Measurements from ENCODE around the gene MACROD1. TPM values are rescaled to one million over a fixed set of nuclear protein-coding genes. Genes with fewer than 3 reads are reported as not detected.

The MACROD1 gene
- total and polyA plus RNA-seq, 10 of the 15 experiments (the other 5 are each of a cell fraction or from before 2014, with no cell fraction given): 1.2 to 22.7 (median 11.3) TPM; not detected in 1

DNA sequence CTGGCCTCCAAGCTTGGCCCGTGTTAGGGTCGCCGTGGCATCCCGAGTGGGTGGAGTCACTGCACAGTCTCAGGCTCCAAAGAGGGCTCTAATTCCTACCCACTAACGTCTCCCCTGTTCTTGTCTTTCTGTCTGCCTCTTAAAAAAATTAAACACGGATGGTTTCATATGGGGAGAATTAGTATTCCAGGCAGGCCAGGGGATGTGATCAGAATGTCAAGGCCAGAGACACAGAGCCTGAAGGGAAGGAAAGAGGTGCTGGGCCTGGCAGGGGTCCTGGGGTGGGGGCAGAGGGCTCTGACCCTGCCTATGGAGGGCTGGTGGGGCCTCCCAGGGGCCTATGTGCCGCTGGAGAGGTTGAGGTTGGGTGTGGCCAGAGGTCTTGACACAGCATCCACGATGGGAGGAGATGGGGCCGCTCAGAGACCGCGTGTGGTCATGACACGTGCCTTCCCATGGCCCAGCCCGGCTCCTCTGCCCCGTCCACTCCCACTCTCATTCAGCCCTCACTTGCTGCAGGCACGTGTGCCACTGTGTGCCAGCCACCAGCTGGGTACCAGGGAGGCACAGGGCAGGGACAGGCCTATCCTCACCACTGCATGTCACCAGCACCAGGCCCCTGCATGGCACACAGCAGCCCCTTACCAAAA, 73.7 kb downstream of the MACROD1 start:
- Histone ChIP-seq H3K36me3 (ENCODE audit: control insufficient read depth in 2 of 2, insufficient read depth in 2 of 2, low read length in 1 of 2) (no peaks in the 10 kb centered on the region), H3K9me3 (replicated peaks; ENCODE audit: control insufficient read depth, insufficient read depth, low read length) (no peaks in the 10 kb centered on the region), H3K4me2 (ENCODE audit: control insufficient read depth, insufficient read depth) (no peak overlapping the region), H3K79me2 (ENCODE audit: control insufficient read depth, insufficient read depth, low read length) (no peaks in the 10 kb centered on the region), H4K20me1 (ENCODE audit: control insufficient read depth, insufficient read depth) (no peaks in the 10 kb centered on the region), H3K27me3 (replicated peaks in 1 of 2; ENCODE audit: control insufficient read depth in 2 of 2, insufficient read depth in 2 of 2, low read length in 1 of 2) (no peaks in the 10 kb centered on the region; a peak in 1 of 4 replicates), H3K27ac (ENCODE audit: control insufficient read depth, insufficient read depth) (no peak overlapping the region), H3K4me1 (ENCODE audit: control insufficient read depth, insufficient read depth, low read length) (no peaks in the 10 kb centered on the region), H3K9ac (ENCODE audit: control insufficient read depth, insufficient read depth, low read length) (no peak overlapping the region), H3K4me3 (no peak overlapping the region), H2AFZ (ENCODE audit: control insufficient read depth, low read depth, low read length) (no peak overlapping the region)
- no peak for DNase-seq (ENCODE audit: low read depth, low spot score)
- no TSS peak for BruUV-seq (replicated peaks)
- ChIA-PET SMC1A (ENCODE audit: uncharacterized antibody, unreplicated experiment) (no interaction called here), CTCF (no interaction called here), POLR2A (no interaction called here), RAD21 (ENCODE audit: unreplicated experiment) (no interaction called here)
- TF ChIP-seq, protein P1, sequence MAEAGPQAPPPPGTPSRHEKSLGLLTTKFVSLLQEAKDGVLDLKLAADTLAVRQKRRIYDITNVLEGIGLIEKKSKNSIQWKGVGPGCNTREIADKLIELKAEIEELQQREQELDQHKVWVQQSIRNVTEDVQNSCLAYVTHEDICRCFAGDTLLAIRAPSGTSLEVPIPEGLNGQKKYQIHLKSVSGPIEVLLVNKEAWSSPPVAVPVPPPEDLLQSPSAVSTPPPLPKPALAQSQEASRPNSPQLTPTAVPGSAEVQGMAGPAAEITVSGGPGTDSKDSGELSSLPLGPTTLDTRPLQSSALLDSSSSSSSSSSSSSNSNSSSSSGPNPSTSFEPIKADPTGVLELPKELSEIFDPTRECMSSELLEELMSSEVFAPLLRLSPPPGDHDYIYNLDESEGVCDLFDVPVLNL (IDR thresholded peaks at IDR 0.05; ENCODE audit: low read depth, low read length): no peak
- no peak for TF ChIP-seq MYC (IDR thresholded peaks at IDR 0.05; ENCODE audit: insufficient read depth, insufficient read length, insufficient replicate concordance, low read length, severe bottlenecking)
- TF ChIP-seq NR2F1 (conservative IDR thresholded peaks at IDR 0.05): no peak
- no peak for TF ChIP-seq HSF1 (IDR thresholded peaks at IDR 0.05; ENCODE audit: low read depth, low read length)
- TF ChIP-seq, protein P2, sequence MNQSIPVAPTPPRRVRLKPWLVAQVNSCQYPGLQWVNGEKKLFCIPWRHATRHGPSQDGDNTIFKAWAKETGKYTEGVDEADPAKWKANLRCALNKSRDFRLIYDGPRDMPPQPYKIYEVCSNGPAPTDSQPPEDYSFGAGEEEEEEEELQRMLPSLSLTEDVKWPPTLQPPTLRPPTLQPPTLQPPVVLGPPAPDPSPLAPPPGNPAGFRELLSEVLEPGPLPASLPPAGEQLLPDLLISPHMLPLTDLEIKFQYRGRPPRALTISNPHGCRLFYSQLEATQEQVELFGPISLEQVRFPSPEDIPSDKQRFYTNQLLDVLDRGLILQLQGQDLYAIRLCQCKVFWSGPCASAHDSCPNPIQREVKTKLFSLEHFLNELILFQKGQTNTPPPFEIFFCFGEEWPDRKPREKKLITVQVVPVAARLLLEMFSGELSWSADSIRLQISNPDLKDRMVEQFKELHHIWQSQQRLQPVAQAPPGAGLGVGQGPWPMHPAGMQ (IDR thresholded peaks at IDR 0.05; ENCODE audit: borderline replicate concordance): no peak
- no peak; the same call in 2 of the 3 replicates for ATAC-seq
- intact Hi-C loops (cut with micrococcal nuclease; ENCODE audit: unreplicated experiment) (no loop called here), in situ Hi-C loops (cut with MboI) (no loop called here)
- FAIRE-seq: no peak
- WGBS (ENCODE audit: insufficient coverage, insufficient replicate concordance, low lambda C conversion rate, missing lambda C conversion rate): 52% methylated on average over 15 of the region's 15 CpGs

All from GM12878 (cell line).